HepG2 (cell line): ENCODE measurements around the gene TPSB2. TPM values are rescaled to one million over a fixed set of nuclear protein-coding genes. Genes with fewer than 3 reads are reported as not detected.

ENCODE experiments used
- AGO2 ChIP-seq: fragments of 200-400 bp; formaldehyde crosslinking; optimal IDR thresholded peaks from 2 replicates; pipeline ENCODE3; 2017; ENCODE audit warnings: mild to moderate bottlenecking, low read depth, low read length, moderate library complexity
- ATAD3A ChIP-seq: sonication (generic); formaldehyde crosslinking; IDR thresholded peaks from 2 replicates; pipeline ENCODE4 v1.4.0; 2020; ENCODE audit warnings: missing genetic modification reagents
- BATF2 ChIP-seq: sonication (generic); formaldehyde crosslinking; IDR thresholded peaks from 2 replicates; pipeline ENCODE4 v1.8.0; 2022; ENCODE audit warnings: mild to moderate bottlenecking, missing genetic modification reagents, moderate library complexity
- CAMTA2 ChIP-seq: sonication (generic); formaldehyde crosslinking; IDR thresholded peaks from 2 replicates; pipeline ENCODE4 v1.4.0; 2020; ENCODE audit warnings: mild to moderate bottlenecking, missing genetic modification reagents, borderline replicate concordance
- GTF2F1 ChIP-seq: fragments of 150-350 bp; IDR thresholded peaks from 2 replicates; pipeline ENCODE4 v1.6.1; 2014; ENCODE audit warnings: low read length
- HDAC2 ChIP-seq: sonication (generic); formaldehyde crosslinking; IDR thresholded peaks from 2 replicates; pipeline ENCODE4 v1.4.0; 2020; ENCODE audit warnings: missing genetic modification reagents
- MAF1 ChIP-seq: sonication (generic); formaldehyde crosslinking; IDR thresholded peaks from 2 replicates; pipeline ENCODE4 v1.5.0; 2020; ENCODE audit warnings: missing genetic modification reagents, borderline replicate concordance
- MZF1 ChIP-seq: sonication (generic); formaldehyde crosslinking; IDR thresholded peaks from 2 replicates; pipeline ENCODE4 v1.8.1; 2023; ENCODE audit warnings: mild to moderate bottlenecking, missing genetic modification reagents, borderline replicate concordance
- NFE2L1 ChIP-seq: sonication (generic); formaldehyde crosslinking; IDR thresholded peaks from 2 replicates; pipeline ENCODE4 v1.4.0; 2020; ENCODE audit warnings: missing genetic modification reagents, mild to moderate bottlenecking, borderline replicate concordance
- NFKBIZ ChIP-seq: IDR thresholded peaks from 2 replicates; pipeline ENCODE4 v1.6.1; 2018; ENCODE audit warnings: missing genetic modification reagents, missing compliant biosample characterization
- NPAS2 ChIP-seq: sonication (generic); formaldehyde crosslinking; IDR thresholded peaks from 2 replicates; pipeline ENCODE4 v1.8.0; 2022; ENCODE audit warnings: mild to moderate bottlenecking, missing genetic modification reagents, borderline replicate concordance
- SUZ12 ChIP-seq: fragments of 150-350 bp; IDR thresholded peaks from 2 replicates; pipeline ENCODE4 v1.6.1; 2014; ENCODE audit warnings: low read depth, low read length
- THYN1 ChIP-seq: sonication (generic); formaldehyde crosslinking; IDR thresholded peaks from 2 replicates; pipeline ENCODE4 v1.8.1; 2023; ENCODE audit warnings: low read depth, mild to moderate bottlenecking, moderate library complexity, missing genetic modification reagents, borderline replicate concordance
- ZC3H13 ChIP-seq: sonication (generic); formaldehyde crosslinking; IDR thresholded peaks from 2 replicates; pipeline ENCODE4 v1.8.1; 2023; ENCODE audit warnings: mild to moderate bottlenecking, missing genetic modification reagents, moderate library complexity
- ZNF224 ChIP-seq: sonication (generic); formaldehyde crosslinking; IDR thresholded peaks from 2 replicates; pipeline ENCODE4 v1.5.0; 2020; ENCODE audit warnings: mild to moderate bottlenecking, missing genetic modification reagents
- ZNF24 ChIP-seq: fragments of 450-650 bp; IDR thresholded peaks from 2 replicates; pipeline ENCODE4 v1.6.1; 2017; ENCODE audit warnings: antibody characterized with exemption, mild to moderate bottlenecking
- ZNF253 ChIP-seq: sonication (generic); formaldehyde crosslinking; IDR thresholded peaks from 2 replicates; pipeline ENCODE4 v1.8.0; 2022; ENCODE audit warnings: mild to moderate bottlenecking, missing genetic modification reagents, borderline replicate concordance
- ZNF547 ChIP-seq: sonication (generic); formaldehyde crosslinking; IDR thresholded peaks from 2 replicates; pipeline ENCODE4 v1.5.1; 2020; ENCODE audit warnings: mild to moderate bottlenecking, missing genetic modification reagents
- ZNF558 ChIP-seq: sonication (generic); formaldehyde crosslinking; IDR thresholded peaks from 2 replicates; pipeline ENCODE4 v1.9.0; 2022; ENCODE audit warnings: mild to moderate bottlenecking, missing genetic modification reagents, borderline replicate concordance
- ZNF709 ChIP-seq: sonication (generic); formaldehyde crosslinking; IDR thresholded peaks from 2 replicates; pipeline ENCODE4 v1.5.0; 2020; ENCODE audit warnings: mild to moderate bottlenecking, missing genetic modification reagents
- ZNF737 ChIP-seq: sonication (generic); formaldehyde crosslinking; IDR thresholded peaks from 2 replicates; pipeline ENCODE4 v1.5.0; 2020; ENCODE audit warnings: missing genetic modification reagents, mild to moderate bottlenecking, borderline replicate concordance
- ZSCAN9 ChIP-seq: IDR thresholded peaks from 2 replicates; pipeline ENCODE4 v1.6.1; 2016; ENCODE audit warnings: borderline replicate concordance
- polyA plus RNA-seq, 8 experiments: library from polyadenylated mRNA; depleted of rRNA in 3 of 8; stranded (reverse) in 7 of 8; unstranded in 1 of 8; fragments of >200 nt; fragmentation: Illumina TruSeq in 4 of 8; extraction: Trizol in 4 of 8; gene quantifications; 2 replicates each; pipeline versions ENCODE4 v1.2.1 to v1.2.3, GENCODE V29; 2011 to 2016; ENCODE audit warnings: low read depth in 4 of 8, missing spikeins in 1 of 8, mixed read lengths in 1 of 8; ENCODE audit not compliant: insufficient read depth in 1 of 8
- total RNA-seq, 5 experiments: library from RNA; depleted of rRNA; stranded (reverse); fragments of >200 nt; fragmentation: Illumina TruSeq; extraction: Trizol; gene quantifications; 2 replicates each; pipeline ENCODE4 v1.2.3, GENCODE V29; 2016; ENCODE audit warnings: low read depth in 1 of 5
- TF ChIP-seq, protein P1 (sequence below): sonication (generic); formaldehyde crosslinking; IDR thresholded peaks from 2 replicates; pipeline ENCODE4 v1.4.0; 2020; ENCODE audit warnings: missing genetic modification reagents
- TF ChIP-seq, protein P2 (sequence below): fragments of 450-650 bp; IDR thresholded peaks from 2 replicates; pipeline ENCODE4 v1.6.1; 2017; ENCODE audit warnings: mild to moderate bottlenecking
- TF ChIP-seq, protein P3 (sequence below): sonication (generic); formaldehyde crosslinking; IDR thresholded peaks from 2 replicates; pipeline ENCODE4 v1.5.0; 2020; ENCODE audit warnings: missing genetic modification reagents

TPSB2 gene
- total and polyA plus RNA-seq, 2 of the 13 experiments (the other 11 are each of a cell fraction or from before 2014, with no cell fraction given): not detected

GRCh38 chr16:1188432-1189189 is 41.4 kb downstream of the TPSB2 start (continued):
- TF ChIP-seq, protein P1, sequence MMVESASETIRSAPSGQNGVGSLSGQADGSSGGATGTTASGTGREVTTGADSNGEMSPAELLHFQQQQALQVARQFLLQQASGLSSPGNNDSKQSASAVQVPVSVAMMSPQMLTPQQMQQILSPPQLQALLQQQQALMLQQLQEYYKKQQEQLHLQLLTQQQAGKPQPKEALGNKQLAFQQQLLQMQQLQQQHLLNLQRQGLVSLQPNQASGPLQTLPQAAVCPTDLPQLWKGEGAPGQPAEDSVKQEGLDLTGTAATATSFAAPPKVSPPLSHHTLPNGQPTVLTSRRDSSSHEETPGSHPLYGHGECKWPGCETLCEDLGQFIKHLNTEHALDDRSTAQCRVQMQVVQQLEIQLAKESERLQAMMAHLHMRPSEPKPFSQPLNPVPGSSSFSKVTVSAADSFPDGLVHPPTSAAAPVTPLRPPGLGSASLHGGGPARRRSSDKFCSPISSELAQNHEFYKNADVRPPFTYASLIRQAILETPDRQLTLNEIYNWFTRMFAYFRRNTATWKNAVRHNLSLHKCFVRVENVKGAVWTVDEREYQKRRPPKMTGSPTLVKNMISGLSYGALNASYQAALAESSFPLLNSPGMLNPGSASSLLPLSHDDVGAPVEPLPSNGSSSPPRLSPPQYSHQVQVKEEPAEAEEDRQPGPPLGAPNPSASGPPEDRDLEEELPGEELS (CRISPR knock-in tag): no peak
- TF ChIP-seq THYN1: no peak
- peak; percentile 86; the same call in 1 of the 2 replicates for TF ChIP-seq ZSCAN9 (CRISPR knock-in tag)
- no peak for TF ChIP-seq ZNF547 (CRISPR knock-in tag)
- TF ChIP-seq ZNF224 (CRISPR knock-in tag): no peak
- no peak for TF ChIP-seq MZF1
- no peak for TF ChIP-seq ZNF24
- TF ChIP-seq GTF2F1: no peak
- no peak for TF ChIP-seq SUZ12
- peak; percentile 51; the same call in 1 of the 2 replicates for TF ChIP-seq ZNF253
- peak; percentile 64; the same call in 1 of the 2 replicates for TF ChIP-seq ZC3H13 (CRISPR knock-in tag)
- 0 out of 2 replicates have a peak, but pooled peaks have one; percentile 49 for TF ChIP-seq NFKBIZ (CRISPR knock-in tag)
- no peak for TF ChIP-seq AGO2
- TF ChIP-seq, protein P2, sequence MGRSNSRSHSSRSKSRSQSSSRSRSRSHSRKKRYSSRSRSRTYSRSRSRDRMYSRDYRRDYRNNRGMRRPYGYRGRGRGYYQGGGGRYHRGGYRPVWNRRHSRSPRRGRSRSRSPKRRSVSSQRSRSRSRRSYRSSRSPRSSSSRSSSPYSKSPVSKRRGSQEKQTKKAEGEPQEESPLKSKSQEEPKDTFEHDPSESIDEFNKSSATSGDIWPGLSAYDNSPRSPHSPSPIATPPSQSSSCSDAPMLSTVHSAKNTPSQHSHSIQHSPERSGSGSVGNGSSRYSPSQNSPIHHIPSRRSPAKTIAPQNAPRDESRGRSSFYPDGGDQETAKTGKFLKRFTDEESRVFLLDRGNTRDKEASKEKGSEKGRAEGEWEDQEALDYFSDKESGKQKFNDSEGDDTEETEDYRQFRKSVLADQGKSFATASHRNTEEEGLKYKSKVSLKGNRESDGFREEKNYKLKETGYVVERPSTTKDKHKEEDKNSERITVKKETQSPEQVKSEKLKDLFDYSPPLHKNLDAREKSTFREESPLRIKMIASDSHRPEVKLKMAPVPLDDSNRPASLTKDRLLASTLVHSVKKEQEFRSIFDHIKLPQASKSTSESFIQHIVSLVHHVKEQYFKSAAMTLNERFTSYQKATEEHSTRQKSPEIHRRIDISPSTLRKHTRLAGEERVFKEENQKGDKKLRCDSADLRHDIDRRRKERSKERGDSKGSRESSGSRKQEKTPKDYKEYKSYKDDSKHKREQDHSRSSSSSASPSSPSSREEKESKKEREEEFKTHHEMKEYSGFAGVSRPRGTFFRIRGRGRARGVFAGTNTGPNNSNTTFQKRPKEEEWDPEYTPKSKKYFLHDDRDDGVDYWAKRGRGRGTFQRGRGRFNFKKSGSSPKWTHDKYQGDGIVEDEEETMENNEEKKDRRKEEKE: no peak
- TF ChIP-seq ZNF709: 0 out of 2 replicates have a peak, but pooled peaks have one; percentile 30
- TF ChIP-seq NPAS2: no peak
- TF ChIP-seq NFE2L1: no peak
- TF ChIP-seq BATF2: no peak
- TF ChIP-seq ATAD3A (CRISPR knock-in tag): no peak
- TF ChIP-seq ZNF737 (CRISPR knock-in tag): peak; percentile 78; the same call in 1 of the 2 replicates
- peak; percentile 81; the same call in 1 of the 2 replicates for TF ChIP-seq MAF1 (CRISPR knock-in tag)
- TF ChIP-seq CAMTA2 (CRISPR knock-in tag): no peak
- peak; percentile 93; the same call in 1 of the 2 replicates for TF ChIP-seq ZNF558 (CRISPR knock-in tag)
- TF ChIP-seq, protein P3, sequence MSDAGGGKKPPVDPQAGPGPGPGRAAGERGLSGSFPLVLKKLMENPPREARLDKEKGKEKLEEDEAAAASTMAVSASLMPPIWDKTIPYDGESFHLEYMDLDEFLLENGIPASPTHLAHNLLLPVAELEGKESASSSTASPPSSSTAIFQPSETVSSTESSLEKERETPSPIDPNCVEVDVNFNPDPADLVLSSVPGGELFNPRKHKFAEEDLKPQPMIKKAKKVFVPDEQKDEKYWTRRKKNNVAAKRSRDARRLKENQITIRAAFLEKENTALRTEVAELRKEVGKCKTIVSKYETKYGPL (CRISPR knock-in tag): peak; percentile 83; the same call in 1 of the 2 replicates
- no peak for TF ChIP-seq HDAC2 (CRISPR knock-in tag)
